Endothelial cell of umbilical vein (primary cell): ENCODE results near the gene FAM83C. TPM values are rescaled to one million over a fixed set of nuclear protein-coding genes. Genes with fewer than 3 reads are reported as not detected.
A peak's percentile ranks its signal among the peaks of the same experiment; 100 is the strongest.

ENCODE experiments used
- BruUV-seq: library from RNA; stranded (reverse); fragments of 400-500 nt; replicated peaks from 2 replicates; lab custom pipeline; 2021; lab: Mats Ljungman, UMichigan
- CTCF ChIA-PET: fragments of 300-600, 350-600 bp; sonication (Branson Sonifier 250); formaldehyde crosslinking; loops from one replicate; lab custom pipeline; 2021; ENCODE audit warnings: antibody characterized with exemption, inconsistent platforms; lab: Charles Lee
- POLR2A ChIA-PET: fragments of 300-600, 350-600 bp; sonication (Branson Sonifier 250); formaldehyde crosslinking; loops from one replicate; lab custom pipeline; 2021; ENCODE audit warnings: antibody characterized with exemption, inconsistent platforms; lab: Charles Lee
- DNase-seq: peaks from one replicate; pipeline ENCODE4 v3.0.0-alpha.2; 2011; ENCODE audit warnings: low read depth, low spot score
- FAIRE-seq: peaks from 2 replicates; lab custom pipeline; 2011; peaks lifted over from hg19 to GRCh38; lab: Jason Lieb, UNC
- H2AFZ ChIP-seq: 2 replicates; pipeline ENCODE4 v1.6.0; 2012; ENCODE audit warnings: low read depth, low read length, control low read depth, inconsistent platforms
- H3K27ac ChIP-seq: 2 replicates; pipeline ENCODE4 v1.5.1; 2011; ENCODE audit warnings: low read depth, mild to moderate bottlenecking, control low read depth, low read length, moderate library complexity; ENCODE audit not compliant: insufficient read depth
- H3K27me3 ChIP-seq, 2 experiments: 2 replicates each; pipeline versions ENCODE4 v1.6.0 to v1.6.1; 2011; ENCODE audit warnings: low read length in 2 of 2, mixed read lengths in 1 of 2; ENCODE audit not compliant: control insufficient read depth in 2 of 2, insufficient read depth in 2 of 2
- H3K36me3 ChIP-seq, 2 experiments: 2 replicates in 1 of 2; 3 replicates in 1 of 2; pipeline ENCODE4 v1.5.1; 2011; ENCODE audit warnings: low read length in 2 of 2, mild to moderate bottlenecking in 1 of 2, moderate library complexity in 1 of 2; ENCODE audit not compliant: control insufficient read depth in 2 of 2, insufficient read depth in 2 of 2; ENCODE audit errors: extremely low read depth in 1 of 2
- H3K4me1 ChIP-seq: 3 replicates; pipeline ENCODE4 v1.5.1; 2011; ENCODE audit warnings: mild to moderate bottlenecking, low read length; ENCODE audit not compliant: control insufficient read depth, insufficient read depth; ENCODE audit errors: extremely low read depth
- H3K4me2 ChIP-seq: 2 replicates; pipeline ENCODE4 v1.6.1; 2011; ENCODE audit warnings: low read length, control low read depth, mixed read lengths; ENCODE audit not compliant: insufficient read depth
- H3K4me3 ChIP-seq, 3 experiments: fragments of 200-600 bp in 1 of 3; sonication (generic), shearing (Covaris generic) in 1 of 3; replicated peaks in 1 of 3; 2 replicates each; pipeline ENCODE4 v1.5.1; 2011 to 2016; ENCODE audit warnings: control low read depth in 3 of 3, low read length in 3 of 3, mild to moderate bottlenecking in 2 of 3, inconsistent platforms in 1 of 3, low read depth in 1 of 3, moderate library complexity in 1 of 3; ENCODE audit not compliant: insufficient read depth in 1 of 3
- H3K79me2 ChIP-seq: 2 replicates; pipeline ENCODE4 v1.6.0; 2012; ENCODE audit warnings: low read length, inconsistent platforms; ENCODE audit not compliant: control insufficient read depth, insufficient read depth
- H3K9ac ChIP-seq: replicated peaks from 2 replicates; pipeline ENCODE3; 2011; ENCODE audit warnings: low read length, control low read depth; ENCODE audit not compliant: insufficient read depth; ENCODE audit errors: extremely low read depth
- H3K9me1 ChIP-seq: replicated peaks from 3 replicates; pipeline ENCODE4 v1.6.0; 2011; ENCODE audit warnings: mild to moderate bottlenecking, low read length; ENCODE audit not compliant: control insufficient read depth, insufficient read depth; ENCODE audit errors: extremely low read depth
- H3K9me3 ChIP-seq: replicated peaks from 2 replicates; pipeline ENCODE4 v1.5.1; 2012; ENCODE audit warnings: low read length, inconsistent platforms; ENCODE audit not compliant: control insufficient read depth, insufficient read depth
- H4K20me1 ChIP-seq: replicated peaks from 2 replicates; pipeline ENCODE3; 2011; ENCODE audit warnings: mild to moderate bottlenecking, low read length; ENCODE audit not compliant: control insufficient read depth, insufficient read depth; ENCODE audit errors: extremely low read depth
- CTCF ChIP-seq, 2 donors: IDR thresholded peaks; 1 replicate in 1 of 2; 2 replicates in 1 of 2; pipeline ENCODE4 v1.5.1; 2011; ENCODE audit warnings: low read length in 2 of 2, mild to moderate bottlenecking in 2 of 2, moderate library complexity in 2 of 2, control low read depth in 1 of 2, inconsistent platforms in 1 of 2, low read depth in 1 of 2; ENCODE audit not compliant: insufficient read depth in 1 of 2; ENCODE audit errors: extremely low read depth in 1 of 2
- EZH2 ChIP-seq: IDR thresholded peaks from 2 replicates; pipeline ENCODE4 v1.6.1; 2012; ENCODE audit warnings: borderline replicate concordance, low read depth, mild to moderate bottlenecking, moderate library complexity, low read length, inconsistent platforms; ENCODE audit not compliant: severe bottlenecking
- FOS ChIP-seq: IDR thresholded peaks from 2 replicates; pipeline ENCODE4 v1.6.1; 2011; ENCODE audit warnings: mild to moderate bottlenecking, low read length, moderate library complexity, borderline replicate concordance; ENCODE audit not compliant: insufficient read depth
- GATA2 ChIP-seq: IDR thresholded peaks from 2 replicates; pipeline ENCODE4 v1.7.0; 2011; ENCODE audit warnings: low read depth, mild to moderate bottlenecking, moderate library complexity, mixed read lengths, low read length; ENCODE audit not compliant: insufficient read length, insufficient read depth
- JUN ChIP-seq: IDR thresholded peaks from 2 replicates; pipeline ENCODE4 v1.6.1; 2011; ENCODE audit warnings: borderline replicate concordance, low read depth; ENCODE audit not compliant: insufficient read length, insufficient read depth
- MYC ChIP-seq: IDR thresholded peaks from one replicate; pipeline ENCODE4 v1.6.1; 2011; ENCODE audit warnings: mild to moderate bottlenecking, low read depth, low read length
- POLR2A ChIP-seq: IDR thresholded peaks from 2 replicates; pipeline ENCODE4 v1.6.1; 2012; ENCODE audit warnings: low read depth, mild to moderate bottlenecking, control low read depth, low read length
- POLR2AphosphoS5 ChIP-seq: IDR thresholded peaks from 2 replicates; pipeline ENCODE4 v1.6.1; 2012; ENCODE audit warnings: low read depth, mild to moderate bottlenecking, control low read depth, low read length, moderate library complexity; ENCODE audit not compliant: insufficient read depth
- dilution Hi-C: fragments of 300-500 bp; cut with MboI; formaldehyde crosslinking; loops from one replicate; pipeline ENCODE4 v1.15.0; 2019; ENCODE audit warnings: low sequenced_read_pairs; ENCODE audit not compliant: extremely low pct_ligation_motif_present
- intact Hi-C: fragments of 100-400 bp; cut with micrococcal nuclease; formaldehyde crosslinking; loops from one replicate; pipeline ENCODE4 v1.10.0; 2022
- polyA plus RNA-seq, 4 experiments: library from polyadenylated mRNA; depleted of rRNA in 3 of 4; stranded (reverse) in 3 of 4; unstranded in 1 of 4; fragments of >200 nt; gene quantifications; 2 replicates each; pipeline versions ENCODE4 v1.2.1 to v1.2.3, GENCODE V29; 2011 to 2012; ENCODE audit warnings: missing spikeins in 1 of 4
- total RNA-seq: library from RNA; stranded (reverse); gene quantifications from 2 replicates; pipeline ENCODE4 v1.2.3, GENCODE V29; 2021
- TF ChIP-seq, protein P1 (sequence below): IDR thresholded peaks from 2 replicates; pipeline ENCODE4 v1.6.1; 2011; ENCODE audit not compliant: insufficient read depth, insufficient read length

The FAM83C gene
- total and polyA plus RNA-seq, 2 donors (not counting 3 experiments of a cell fraction or from before 2014, with no cell fraction given) = not detected

- Histone ChIP-seq H3K36me3 (no peaks in the 10 kb centered on the region), H3K4me3 (no peak overlapping the region), H3K79me2 (no peaks in the 10 kb centered on the region), H2AFZ (no peak overlapping the region), H3K27me3 (no peaks in the 10 kb centered on the region), H3K4me1 (peaks cover 69% of the 10 kb centered on the region), H3K27ac (peak overlapping the region; percentile 82), H3K9ac (peak overlapping the region; percentile 22), H3K9me3 (no peaks in the 10 kb centered on the region), H3K4me2 (no peak overlapping the region), H4K20me1 (no peaks in the 10 kb centered on the region), H3K9me1 (no peaks in the 10 kb centered on the region)
- intact Hi-C loops = no loop called here
- POLR2A ChIA-PET = interaction anchor here (0.5 to 1.8 kb wide), 5 partner anchors 12 to 149 kb away, joined by 3 to 9 read pairs (median 5); partner anchors contain the start of genes CEP250 and MMP24OS
- peak; percentile 96 for TF ChIP-seq JUN
- no peak for TF ChIP-seq CTCF (IDR thresholded peaks at IDR 0.05; ENCODE audit: extremely low read depth in 1 of 2, insufficient read depth in 1 of 2, low read depth in 1 of 2, low read length in 2 of 2)
- peak; percentile 74 for TF ChIP-seq GATA2
- peak; percentile 95 for TF ChIP-seq POLR2AphosphoS5
- peak; percentile 100 for TF ChIP-seq FOS
- TF ChIP-seq EZH2 = no peak
- TF ChIP-seq POLR2A = no peak
- TF ChIP-seq, protein P1, sequence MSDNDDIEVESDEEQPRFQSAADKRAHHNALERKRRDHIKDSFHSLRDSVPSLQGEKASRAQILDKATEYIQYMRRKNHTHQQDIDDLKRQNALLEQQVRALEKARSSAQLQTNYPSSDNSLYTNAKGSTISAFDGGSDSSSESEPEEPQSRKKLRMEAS = peak; percentile 65
- TF ChIP-seq MYC = peak; percentile 74
- peak; percentile 96 for DNase-seq
- BruUV-seq = no TSS peak
- peak; percentile 99 for FAIRE-seq
- dilution Hi-C loops = no loop called here
- CTCF ChIA-PET = interaction anchor here (0.5 to 9.7 kb wide), 32 partner anchors 9 to 430 kb away, joined by 3 to 200 read pairs (median 4); partner anchors contain the start of genes CEP250, EDEM2, EIF6 and GDF5
Measured at GRCh38 chr20:35305682-35306556, 13.7 kb upstream of the FAM83C start.
